Measurements from ENCODE around the gene DNAI2. TPM values are rescaled to one million over a fixed set of nuclear protein-coding genes. Genes with fewer than 3 reads are reported as not detected.

DNAI2 gene
- total RNA-seq, 1 donor from 2014 or later = not detected

DNA sequence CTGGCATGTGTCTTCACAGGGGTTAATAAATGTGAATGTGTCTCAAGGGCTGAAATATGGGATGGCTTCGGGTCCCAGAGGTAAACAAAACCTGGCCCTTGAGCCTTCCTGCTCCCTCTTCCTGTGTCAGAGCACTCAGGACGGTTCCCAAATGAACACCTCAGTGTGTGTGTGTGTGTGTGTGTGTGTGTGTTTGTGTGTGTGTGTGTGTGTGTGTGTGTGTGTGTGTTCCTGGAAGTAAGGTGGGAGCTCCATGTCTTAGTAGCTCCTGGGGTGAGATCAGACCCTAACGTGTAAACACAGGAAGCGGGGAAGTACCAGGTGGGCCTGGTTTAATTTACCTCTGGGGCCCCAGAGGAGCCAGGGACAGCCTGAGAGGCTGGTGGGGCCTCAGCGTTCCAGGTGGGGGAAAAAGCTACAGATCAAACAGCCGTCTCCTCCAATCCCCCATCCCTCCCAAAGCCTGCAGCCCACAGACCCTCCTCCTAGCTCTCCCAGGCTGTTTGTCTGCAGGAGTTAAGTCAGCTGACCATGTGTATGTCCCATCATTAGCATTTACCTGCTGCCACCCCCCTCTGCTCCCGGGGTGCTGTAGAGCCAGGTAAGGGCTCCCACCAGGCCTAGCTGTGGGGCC is 58.1 kb downstream of the DNAI2 start:
- H3K4me3 ChIP-seq (ENCODE audit: low read length in 3 of 3) = no peak overlapping the region
- H3K36me3 ChIP-seq (ENCODE audit: control insufficient read depth in 3 of 3, insufficient read depth in 3 of 3, low read length in 3 of 3) = no peaks in the 10 kb centered on the region
- no peak overlapping the region for H3K9ac ChIP-seq (ENCODE audit: low read depth in 1 of 3, low read length in 3 of 3)
- H3K27ac ChIP-seq (ENCODE audit: low read depth, low read length) = no peak overlapping the region
- H3K4me1 ChIP-seq (ENCODE audit: control insufficient read depth in 3 of 3, insufficient read depth in 3 of 3, low read length in 3 of 3) = no peaks in the 10 kb centered on the region
- no peaks in the 10 kb centered on the region for H3K9me3 ChIP-seq (ENCODE audit: control insufficient read depth in 3 of 3, low read length in 3 of 3)
- H3K27me3 ChIP-seq (ENCODE audit: control insufficient read depth in 3 of 3, insufficient read depth in 3 of 3, low read length in 3 of 3) = peaks cover 12 to 20% (median 15%) of the 10 kb centered on the region in 3 donors

- H3K9me3 ChIP-seq (ENCODE audit: control insufficient read depth in 3 of 3, low read length in 3 of 3) = no peaks in the 10 kb centered on the region
- no peaks in the 10 kb centered on the region for H3K4me1 ChIP-seq (ENCODE audit: control insufficient read depth in 3 of 3, insufficient read depth in 3 of 3, low read length in 3 of 3)
- no peak overlapping the region for H3K9ac ChIP-seq (ENCODE audit: low read depth in 1 of 3, low read length in 3 of 3)
- no peak overlapping the region for H3K27ac ChIP-seq (ENCODE audit: low read depth, low read length)
- no peak overlapping the region for H3K4me3 ChIP-seq (ENCODE audit: low read length in 3 of 3)
- H3K36me3 ChIP-seq (ENCODE audit: control insufficient read depth in 3 of 3, insufficient read depth in 3 of 3, low read length in 3 of 3) = no peaks in the 10 kb centered on the region
- H3K27me3 ChIP-seq (ENCODE audit: control insufficient read depth in 3 of 3, insufficient read depth in 3 of 3, low read length in 3 of 3) = peaks cover 18 to 25% (median 20%) of the 10 kb centered on the region in 3 donors
Observed at GRCh38 chr17:74332763-74333283, 58.8 kb downstream of the DNAI2 start.

DNA sequence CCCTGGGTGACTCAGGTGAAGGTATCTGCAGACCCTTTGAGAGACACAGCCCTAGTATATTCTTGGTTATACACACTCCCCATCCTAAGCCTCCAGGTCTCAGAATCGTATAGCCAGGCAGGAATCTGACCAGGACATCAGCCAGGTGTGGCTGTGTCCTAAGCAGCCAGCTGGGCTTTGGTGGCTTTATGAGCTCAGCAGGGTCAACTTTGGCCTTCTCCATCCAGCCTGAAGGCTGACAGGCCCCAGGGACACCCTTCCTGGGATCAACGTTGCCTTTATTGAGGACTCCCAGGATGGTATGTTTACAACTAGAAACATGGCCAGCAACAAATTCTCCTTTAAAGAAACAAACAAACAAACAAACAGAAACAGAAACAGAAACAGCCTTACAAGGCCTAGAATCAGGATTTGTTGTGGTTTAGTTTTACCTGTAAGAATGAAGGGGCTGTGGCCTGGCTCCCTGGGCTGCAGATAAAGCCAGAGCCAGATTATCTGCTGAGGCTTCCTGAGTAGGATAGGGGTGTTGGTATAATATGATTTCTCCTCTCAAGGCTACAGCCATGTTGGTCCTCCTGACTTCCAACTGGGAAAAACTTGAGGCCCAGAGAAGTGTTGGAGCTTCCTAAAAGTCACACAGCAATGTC is 60.5 kb downstream of the DNAI2 start:
- H3K9ac ChIP-seq (ENCODE audit: low read depth in 1 of 3, low read length in 3 of 3) = no peak overlapping the region
- no peak overlapping the region for H3K4me3 ChIP-seq (ENCODE audit: low read length in 3 of 3)
- H3K27ac ChIP-seq (ENCODE audit: low read depth, low read length) = no peak overlapping the region
- no peaks in the 10 kb centered on the region for H3K36me3 ChIP-seq (ENCODE audit: control insufficient read depth in 3 of 3, insufficient read depth in 3 of 3, low read length in 3 of 3)
- no peaks in the 10 kb centered on the region for H3K4me1 ChIP-seq (ENCODE audit: control insufficient read depth in 3 of 3, insufficient read depth in 3 of 3, low read length in 3 of 3)
- H3K9me3 ChIP-seq (ENCODE audit: control insufficient read depth in 3 of 3, low read length in 3 of 3) = no peaks in the 10 kb centered on the region
- H3K27me3 ChIP-seq (ENCODE audit: control insufficient read depth in 3 of 3, insufficient read depth in 3 of 3, low read length in 3 of 3) = peaks cover 19 to 39% (median 30%) of the 10 kb centered on the region in 3 donors

- Histone ChIP-seq H3K4me1 (ENCODE audit: control insufficient read depth in 3 of 3, insufficient read depth in 3 of 3, low read length in 3 of 3) (no peaks in the 10 kb centered on the region), H3K27me3 (ENCODE audit: control insufficient read depth in 3 of 3, insufficient read depth in 3 of 3, low read length in 3 of 3) (peaks cover 16 to 48% (median 31%) of the 10 kb centered on the region in 3 donors), H3K4me3 (ENCODE audit: low read length in 3 of 3) (no peak overlapping the region), H3K27ac (ENCODE audit: low read depth, low read length) (no peak overlapping the region), H3K9ac (ENCODE audit: low read depth in 1 of 3, low read length in 3 of 3) (no peak overlapping the region), H3K9me3 (ENCODE audit: control insufficient read depth in 3 of 3, low read length in 3 of 3) (no peaks in the 10 kb centered on the region), H3K36me3 (ENCODE audit: control insufficient read depth in 3 of 3, insufficient read depth in 3 of 3, low read length in 3 of 3) (no peaks in the 10 kb centered on the region)
Observed at GRCh38 chr17:74335529-74336062, 61.6 kb downstream of the DNAI2 start.

DNA sequence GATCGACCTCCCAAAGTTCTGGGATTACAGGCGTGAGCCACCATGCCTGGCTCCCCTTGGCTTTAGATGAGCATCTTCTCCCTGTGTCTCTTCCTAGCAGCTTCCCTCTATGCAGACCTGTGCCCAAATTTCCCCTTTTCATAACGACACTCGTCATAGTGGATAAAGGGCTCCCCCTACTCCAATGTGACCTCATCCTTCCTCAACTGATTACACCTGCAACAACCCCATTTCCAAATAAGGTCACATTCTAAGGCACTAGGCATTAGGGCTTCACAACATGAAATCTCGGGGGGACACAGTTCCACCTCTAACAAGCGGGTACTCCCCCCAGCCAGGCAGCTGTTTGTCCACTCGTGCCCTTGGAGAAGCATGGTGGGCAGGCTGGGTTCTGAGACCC is 62.3 kb downstream of the DNAI2 start:
- H3K4me3 ChIP-seq (ENCODE audit: low read length in 3 of 3) = no peak overlapping the region

GRCh38 chr17:74337834-74338500 is 63.9 kb downstream of the DNAI2 start:
- Histone ChIP-seq H3K4me1 (ENCODE audit: control insufficient read depth in 3 of 3, insufficient read depth in 3 of 3, low read length in 3 of 3) (no peaks in the 10 kb centered on the region), H3K27ac (ENCODE audit: low read depth, low read length) (no peak overlapping the region), H3K4me3 (ENCODE audit: low read length in 3 of 3) (no peak overlapping the region), H3K9me3 (ENCODE audit: control insufficient read depth in 3 of 3, low read length in 3 of 3) (no peaks in the 10 kb centered on the region), H3K36me3 (ENCODE audit: control insufficient read depth in 3 of 3, insufficient read depth in 3 of 3, low read length in 3 of 3) (no peaks in the 10 kb centered on the region), H3K9ac (ENCODE audit: low read depth in 1 of 3, low read length in 3 of 3) (no peak overlapping the region), H3K27me3 (ENCODE audit: control insufficient read depth in 3 of 3, insufficient read depth in 3 of 3, low read length in 3 of 3) (peaks cover 16 to 59% (median 31%) of the 10 kb centered on the region in 3 donors)

More for the DNA sequence above, 62.3 kb downstream of the DNAI2 start:
- Histone ChIP-seq H3K27ac (ENCODE audit: low read depth, low read length) (no peak overlapping the region), H3K27me3 (ENCODE audit: control insufficient read depth in 3 of 3, insufficient read depth in 3 of 3, low read length in 3 of 3) (peaks cover 16 to 47% (median 31%) of the 10 kb centered on the region in 3 donors), H3K4me1 (ENCODE audit: control insufficient read depth in 3 of 3, insufficient read depth in 3 of 3, low read length in 3 of 3) (no peaks in the 10 kb centered on the region), H3K36me3 (ENCODE audit: control insufficient read depth in 3 of 3, insufficient read depth in 3 of 3, low read length in 3 of 3) (no peaks in the 10 kb centered on the region), H3K9ac (ENCODE audit: low read depth in 1 of 3, low read length in 3 of 3) (no peak overlapping the region), H3K9me3 (ENCODE audit: control insufficient read depth in 3 of 3, low read length in 3 of 3) (no peaks in the 10 kb centered on the region)

DNA sequence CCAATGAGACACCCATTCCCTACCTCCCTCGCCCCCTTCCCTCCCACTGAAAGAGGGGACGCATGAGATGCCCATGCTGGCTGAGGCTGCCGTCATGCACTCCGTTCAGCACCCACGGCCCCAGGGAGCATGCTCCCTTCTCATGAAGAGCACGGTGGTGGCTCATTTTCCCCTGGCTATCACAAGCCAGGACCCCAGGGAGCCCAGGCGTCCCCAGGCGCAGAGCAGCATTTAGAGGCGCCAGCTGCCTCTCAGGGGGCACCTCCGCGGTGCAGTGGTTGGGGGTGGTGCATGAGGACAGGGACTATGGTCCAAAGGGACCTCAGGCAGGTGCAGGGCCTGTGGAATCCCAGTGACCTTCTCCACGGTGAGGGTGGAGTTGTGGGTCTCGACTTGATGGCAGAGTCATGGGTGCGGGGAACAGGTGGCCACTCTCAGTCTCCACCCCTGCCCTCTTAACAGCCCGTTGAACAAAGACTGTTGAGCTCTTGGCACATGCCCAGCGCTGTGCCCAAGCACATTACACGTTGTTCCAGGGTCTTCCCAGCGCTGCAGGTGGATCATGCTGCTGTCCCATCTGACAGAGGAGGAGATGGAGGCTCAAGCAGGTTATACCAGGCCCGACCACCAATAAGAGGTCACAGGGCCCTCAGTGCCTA is 65.6 kb downstream of the DNAI2 start:
- Histone ChIP-seq H3K4me3 (ENCODE audit: low read length in 3 of 3) (no peak overlapping the region), H3K27me3 (ENCODE audit: control insufficient read depth in 3 of 3, insufficient read depth in 3 of 3, low read length in 3 of 3) (peaks cover 16 to 65% (median 34%) of the 10 kb centered on the region in 3 donors), H3K27ac (ENCODE audit: low read depth, low read length) (no peak overlapping the region), H3K9ac (ENCODE audit: low read depth in 1 of 3, low read length in 3 of 3) (no peak overlapping the region), H3K36me3 (ENCODE audit: control insufficient read depth in 3 of 3, insufficient read depth in 3 of 3, low read length in 3 of 3) (no peaks in the 10 kb centered on the region), H3K4me1 (ENCODE audit: control insufficient read depth in 3 of 3, insufficient read depth in 3 of 3, low read length in 3 of 3) (no peaks in the 10 kb centered on the region), H3K9me3 (ENCODE audit: control insufficient read depth in 3 of 3, low read length in 3 of 3) (no peaks in the 10 kb centered on the region)

GRCh38 chr17:74340470-74341023 is 66.5 kb downstream of the DNAI2 start:
- no peak overlapping the region for H3K9ac ChIP-seq (ENCODE audit: low read depth in 1 of 3, low read length in 3 of 3)
- no peaks in the 10 kb centered on the region for H3K4me1 ChIP-seq (ENCODE audit: control insufficient read depth in 3 of 3, insufficient read depth in 3 of 3, low read length in 3 of 3)
- peaks cover 16 to 67% (median 31%) of the 10 kb centered on the region in 3 donors for H3K27me3 ChIP-seq (ENCODE audit: control insufficient read depth in 3 of 3, insufficient read depth in 3 of 3, low read length in 3 of 3)
- H3K4me3 ChIP-seq (ENCODE audit: low read length in 3 of 3) = no peak overlapping the region
- H3K36me3 ChIP-seq (ENCODE audit: control insufficient read depth in 3 of 3, insufficient read depth in 3 of 3, low read length in 3 of 3) = no peaks in the 10 kb centered on the region
- H3K9me3 ChIP-seq (ENCODE audit: control insufficient read depth in 3 of 3, low read length in 3 of 3) = no peaks in the 10 kb centered on the region
- no peak overlapping the region for H3K27ac ChIP-seq (ENCODE audit: low read depth, low read length)

- H3K9ac ChIP-seq (ENCODE audit: low read depth in 1 of 3, low read length in 3 of 3) = no peak overlapping the region
- H3K4me1 ChIP-seq (ENCODE audit: control insufficient read depth in 3 of 3, insufficient read depth in 3 of 3, low read length in 3 of 3) = no peaks in the 10 kb centered on the region
Observed at GRCh38 chr17:74342224-74342623, 68.2 kb downstream of the DNAI2 start.

More at GRCh38 chr17:74342224-74342623, 68.2 kb downstream of the DNAI2 start:
- no peaks in the 10 kb centered on the region for H3K36me3 ChIP-seq (ENCODE audit: control insufficient read depth in 3 of 3, insufficient read depth in 3 of 3, low read length in 3 of 3)
- peaks cover 11 to 70% (median 38%) of the 10 kb centered on the region in 3 donors for H3K27me3 ChIP-seq (ENCODE audit: control insufficient read depth in 3 of 3, insufficient read depth in 3 of 3, low read length in 3 of 3)
- no peaks in the 10 kb centered on the region for H3K9me3 ChIP-seq (ENCODE audit: control insufficient read depth in 3 of 3, low read length in 3 of 3)
- H3K4me3 ChIP-seq (ENCODE audit: low read length in 3 of 3) = no peak overlapping the region
- H3K27ac ChIP-seq (ENCODE audit: low read depth, low read length) = no peak overlapping the region
